Activated T-cell treated with anti-CD3 and anti-CD28 coated beads, Interleukin-2, amount 50 U/mL, for 1 hour (primary cell): ENCODE results near the gene TRMT1.

Source experiments
- DNase-seq: peaks from one replicate; pipeline ENCODE4 v3.0.0-alpha.2; 2020

TRMT1 gene

DNA sequence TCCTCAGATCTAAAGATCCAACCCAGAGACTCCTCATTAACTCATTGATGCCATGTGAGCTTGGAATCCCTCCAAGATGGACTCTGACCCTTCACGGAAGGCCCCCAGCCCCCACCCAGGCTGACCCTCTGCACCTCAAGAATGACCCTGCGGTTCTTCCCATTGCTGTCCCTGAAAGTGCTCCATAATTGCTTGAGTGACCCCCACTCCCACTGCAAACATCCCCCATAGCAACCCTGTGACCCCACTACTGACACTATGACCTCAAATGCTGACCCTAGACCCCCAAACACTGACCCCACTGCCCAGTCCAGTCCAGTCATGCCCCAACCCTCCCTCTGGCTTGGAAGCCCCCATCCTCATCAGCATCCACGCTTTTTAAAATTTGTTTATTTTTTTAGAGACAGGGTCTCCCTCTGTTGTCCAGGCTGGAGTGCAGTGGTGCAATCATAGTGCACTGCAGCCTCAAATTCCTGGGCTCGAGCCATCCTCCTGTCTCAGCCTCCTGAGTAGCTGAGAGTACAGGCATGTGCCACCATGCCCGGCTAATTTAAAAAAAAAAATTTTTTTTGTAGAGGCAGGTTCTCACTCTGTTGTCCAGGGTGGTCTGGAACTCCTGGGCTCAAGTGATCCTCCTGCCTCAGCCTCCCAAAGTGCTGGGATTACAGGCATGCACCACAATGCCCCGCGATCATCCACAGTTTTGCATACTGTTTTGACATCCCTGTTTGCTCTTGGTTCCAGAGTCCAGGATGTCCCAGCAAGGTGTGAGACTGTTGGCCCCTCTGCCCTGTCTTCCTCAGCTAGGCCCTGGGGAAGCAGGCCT lies 14.7 kb downstream of the TRMT1 start:
- no peak for DNase-seq

DNA sequence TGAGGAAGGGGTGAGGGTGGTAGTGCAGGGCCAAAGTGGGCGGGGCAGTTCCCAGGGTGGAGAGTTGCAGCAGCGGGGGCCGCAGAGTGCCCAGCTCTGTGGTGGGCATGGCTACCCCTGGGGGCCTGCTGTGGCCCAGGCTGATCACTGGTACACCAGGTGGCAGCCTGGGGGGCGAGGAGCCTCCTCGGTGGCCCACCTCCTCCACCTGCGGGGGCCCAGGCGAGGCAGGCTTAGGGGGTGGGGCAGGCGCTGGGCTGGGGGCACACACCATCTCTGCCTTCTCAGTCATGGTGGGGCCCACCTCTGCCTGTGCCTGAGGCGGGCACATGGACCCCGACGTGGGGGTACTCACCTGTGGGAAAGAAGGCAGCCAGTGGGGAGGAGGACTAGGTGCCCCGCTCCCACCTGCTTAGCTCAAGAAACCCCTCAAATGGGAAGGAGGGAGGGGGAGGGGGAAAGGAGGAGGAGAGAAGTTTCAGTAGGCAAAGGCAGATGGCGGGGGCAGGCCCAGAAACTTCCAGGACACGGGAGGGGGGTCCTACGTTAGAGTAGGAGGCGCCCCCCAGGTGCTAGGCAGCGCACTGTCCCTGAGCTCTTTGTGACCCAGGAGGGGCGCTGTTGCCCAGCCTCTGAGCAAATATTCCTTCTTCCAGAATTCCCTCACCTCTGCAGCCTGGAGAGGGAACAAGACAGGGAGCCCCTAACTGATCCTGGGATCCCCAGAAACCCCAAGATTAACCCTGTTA lies 15.5 kb downstream of the TRMT1 start:
- DNase-seq = no peak

GRCh38 chr19:13100031-13100588 lies 16.4 kb downstream of the TRMT1 start:
- DNase-seq = peak; percentile 72

DNA sequence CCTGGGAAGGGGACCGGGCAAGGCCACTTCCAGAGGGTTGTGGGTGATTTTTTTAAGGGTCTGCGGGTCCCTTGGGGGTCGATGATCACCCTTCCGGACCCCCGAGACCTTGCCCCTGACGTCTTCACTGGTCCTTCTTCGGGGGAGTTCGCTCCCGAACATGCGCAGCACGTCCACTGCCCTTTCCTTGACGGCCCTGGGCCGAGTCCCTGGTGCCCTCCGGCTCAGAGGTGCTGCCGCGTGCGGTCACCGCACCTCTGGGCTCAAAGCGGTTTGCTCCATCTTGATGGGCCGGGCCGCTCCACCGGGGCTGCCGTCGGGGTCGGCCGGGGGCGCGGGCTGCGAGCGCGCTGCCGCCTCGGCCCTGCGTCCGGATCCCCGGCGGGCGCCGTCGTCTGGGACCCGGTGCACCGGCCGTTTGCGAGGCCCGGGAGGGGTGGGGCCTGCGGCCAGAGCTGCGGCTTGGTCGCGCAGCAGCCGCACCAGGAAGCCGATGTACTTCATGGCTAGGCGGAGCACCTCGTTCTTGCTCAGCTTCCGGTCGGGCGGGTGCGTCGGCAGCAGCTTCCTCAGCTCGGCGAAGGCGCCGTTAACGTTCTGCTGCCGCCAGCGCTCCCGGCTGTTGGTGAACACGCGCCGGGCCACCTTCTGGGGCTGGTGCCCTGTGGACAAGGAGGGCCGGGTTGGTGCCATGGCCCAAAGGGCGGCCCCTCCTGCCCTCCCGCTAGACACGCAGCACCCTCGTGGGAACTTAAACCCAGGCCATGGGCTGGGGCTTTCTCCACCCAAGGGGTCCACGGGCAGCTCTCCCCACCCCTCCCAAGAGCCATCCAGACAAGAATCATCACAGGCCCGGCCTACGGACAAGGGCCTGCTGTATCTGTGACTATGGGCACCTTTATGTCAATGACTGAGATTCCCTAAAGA lies 17.2 kb downstream of the TRMT1 start:
- peak; percentile 82 for DNase-seq

DNA sequence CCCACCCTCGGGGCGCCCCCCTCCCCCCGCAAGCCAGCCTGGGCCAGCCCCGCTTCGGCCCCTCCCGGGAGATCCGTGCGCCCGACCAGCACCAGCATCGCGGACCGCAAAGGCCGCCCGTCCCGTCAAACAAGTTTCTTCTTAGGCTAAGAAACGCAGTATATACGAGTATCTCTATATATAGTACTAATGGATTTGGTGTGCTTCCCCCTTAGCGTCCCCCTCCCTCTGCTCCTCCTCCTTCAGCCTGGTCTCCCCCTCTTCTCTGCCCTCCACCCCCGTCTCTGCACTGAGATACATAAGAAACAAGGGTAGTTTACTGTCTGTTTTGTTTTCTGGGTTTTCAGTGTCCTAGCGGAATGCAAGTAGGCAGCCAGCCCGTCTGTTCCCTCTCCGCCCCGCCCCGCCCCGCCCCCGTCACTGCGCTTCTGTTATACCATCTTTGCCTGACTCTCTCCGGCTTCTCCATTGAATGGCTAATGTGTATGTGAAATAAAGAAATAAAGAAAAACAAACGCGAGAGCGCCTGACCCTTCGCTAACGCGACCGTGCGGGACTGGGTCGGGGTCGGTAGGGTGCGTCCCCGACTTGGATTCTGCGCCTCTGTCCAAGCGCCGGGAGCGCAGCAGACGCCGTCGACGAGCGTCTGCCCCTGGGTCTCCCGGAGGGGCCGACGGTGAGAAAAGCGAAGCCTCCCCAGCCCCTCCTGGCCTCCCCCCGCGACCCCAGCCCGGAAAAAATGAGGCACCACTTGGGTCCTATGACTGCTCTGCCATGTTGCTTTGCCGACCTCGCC lies 18.1 kb downstream of the TRMT1 start:
- peak; percentile 55 for DNase-seq

GRCh38 chr19:13097463-13098258 lies 18.9 kb downstream of the TRMT1 start:
- DNase-seq = no peak

- no peak for DNase-seq
Observed at GRCh38 chr19:13097033-13097462, 19.5 kb downstream of the TRMT1 start.

DNA sequence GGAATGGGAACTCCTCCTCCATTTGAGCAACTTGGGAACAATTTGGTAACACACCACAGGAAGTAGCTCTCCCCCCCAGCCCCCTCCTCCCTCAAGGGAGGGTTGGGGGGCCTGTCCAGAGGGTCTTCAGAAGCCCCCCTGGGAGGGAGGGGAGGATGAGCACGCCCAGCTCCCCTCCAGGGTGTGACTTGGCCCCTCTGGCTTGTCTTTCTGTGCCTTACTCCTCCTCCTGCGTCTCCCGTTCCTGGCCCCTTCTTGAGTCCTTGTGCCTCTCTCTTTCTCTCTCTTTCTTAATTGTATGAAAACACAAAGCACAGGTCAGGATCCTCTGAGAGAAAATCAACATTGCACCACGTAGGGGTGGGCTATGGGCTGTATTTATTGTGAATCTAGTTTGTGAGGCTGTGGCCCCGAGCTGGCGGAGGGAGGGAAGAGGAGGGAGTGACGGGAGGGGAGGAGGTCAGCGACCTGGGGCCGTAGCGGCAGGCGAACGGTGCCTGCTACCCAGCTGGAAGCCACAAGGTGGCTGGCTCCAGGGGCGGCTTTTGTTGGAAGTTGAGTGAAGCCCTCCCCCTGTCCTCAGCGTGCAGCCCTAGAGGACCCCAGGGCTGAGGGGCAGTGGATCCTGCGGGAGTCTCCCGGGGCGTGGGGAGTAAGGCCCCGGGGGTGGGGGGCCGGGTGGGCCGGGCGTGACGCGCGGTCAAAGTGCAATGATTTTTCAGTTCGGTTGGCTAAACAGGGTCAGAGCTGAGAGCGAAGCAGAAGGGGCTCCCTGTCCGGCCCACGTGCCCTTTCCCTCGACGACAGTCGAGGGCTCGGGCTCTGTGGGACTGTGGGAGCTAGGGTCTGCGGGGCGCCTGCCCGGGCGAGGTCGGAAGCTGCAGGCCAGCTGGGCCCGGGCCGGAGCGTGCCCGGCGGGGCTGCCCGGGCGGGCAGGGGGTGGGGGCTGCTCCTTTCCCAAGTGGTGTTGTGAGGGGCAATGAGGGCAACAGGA lies 20.3 kb downstream of the TRMT1 start:
- DNase-seq = peak; percentile 36

GRCh38 chr19:13095393-13095784 lies 21.2 kb downstream of the TRMT1 start:
- peak; percentile 38 for DNase-seq

GRCh38 chr19:13094771-13095392 lies 21.7 kb downstream of the TRMT1 start:
- peak; percentile 31 for DNase-seq

DNA sequence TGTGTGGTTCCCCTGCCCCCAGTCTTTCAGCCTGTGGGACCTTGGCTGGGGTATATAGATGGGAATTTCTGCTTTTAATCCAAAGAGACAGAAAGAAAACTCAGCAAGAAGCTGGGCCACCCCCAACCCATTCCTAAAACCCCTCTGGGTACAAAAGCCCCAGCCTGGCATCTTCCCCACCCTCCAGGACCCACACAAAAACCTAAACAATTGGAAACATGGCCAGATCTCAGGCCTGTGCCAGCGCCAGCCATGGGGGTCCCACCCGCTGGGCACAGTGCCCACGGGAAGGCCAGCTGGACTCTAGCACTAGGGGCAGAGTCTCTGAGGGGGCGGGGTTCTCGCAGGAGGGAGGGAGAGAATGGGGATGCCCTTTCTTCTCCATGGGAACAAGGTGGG lies 22.4 kb downstream of the TRMT1 start:
- no peak for DNase-seq

- DNase-seq = peak; percentile 81
Observed at GRCh38 chr19:13093407-13094105, 23.0 kb downstream of the TRMT1 start.

GRCh38 chr19:13092606-13093235 lies 23.8 kb downstream of the TRMT1 start:
- DNase-seq = no peak

- no peak for DNase-seq
Observed at GRCh38 chr19:13092158-13092543, 24.4 kb downstream of the TRMT1 start.

DNA sequence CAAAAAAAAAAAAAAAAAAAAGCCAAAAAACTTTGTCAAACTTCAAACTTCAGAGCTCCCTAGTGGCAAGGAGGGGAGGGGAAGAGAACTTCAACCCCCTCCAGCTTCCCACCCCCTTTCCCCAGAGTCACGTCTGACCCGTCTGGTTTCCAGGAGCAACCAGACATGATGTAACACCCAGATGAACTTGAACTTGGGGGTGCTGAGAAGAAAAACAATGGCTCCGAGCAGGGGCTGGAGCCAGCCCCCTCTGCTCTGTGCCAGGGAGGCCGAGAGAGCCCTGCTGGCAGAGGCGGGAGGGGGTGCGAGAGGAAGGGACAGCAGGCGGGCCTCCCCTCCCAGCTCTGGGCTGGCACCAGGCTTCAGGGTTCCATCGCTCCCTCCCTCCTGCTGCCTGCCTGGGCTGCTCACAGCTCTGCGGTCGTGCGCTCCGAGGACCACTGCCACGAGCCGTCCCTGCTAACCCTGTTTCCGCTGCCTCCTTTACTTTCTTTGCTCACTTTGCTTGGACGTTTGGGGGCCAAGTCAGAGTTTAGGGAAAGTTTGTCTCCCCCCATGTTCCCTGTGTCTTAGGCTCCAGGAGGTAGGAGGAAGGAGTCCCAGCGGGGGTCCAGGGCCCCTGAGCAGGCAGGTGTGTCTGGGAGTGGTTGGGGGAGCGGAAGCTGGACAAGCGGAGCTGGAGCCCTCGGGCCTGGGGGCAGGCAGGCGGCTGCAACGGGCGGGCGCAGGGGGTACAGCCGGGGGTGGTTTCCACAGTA lies 25.0 kb downstream of the TRMT1 start:
- DNase-seq = no peak

GRCh38 chr19:13090511-13091231 lies 25.9 kb downstream of the TRMT1 start:
- no peak for DNase-seq
